GM12878 (cell line): ENCODE measurements around the gene PLEKHA7.

Source experiments
- CHD2 ChIP-seq: IDR thresholded peaks from 2 replicates; pipeline ENCODE4 v1.6.1; 2011; ENCODE audit warnings: low read depth, low read length, improper control_type of control experiment, borderline replicate concordance
- HDAC6 ChIP-seq: fragments of 200-600 bp; sonication (generic); IDR thresholded peaks from one replicate; pipeline ENCODE4 v1.8.0; 2017; ENCODE audit warnings: antibody characterized with exemption; ENCODE audit not compliant: unreplicated experiment
- POLR2AphosphoS5 ChIP-seq: IDR thresholded peaks from 2 replicates; pipeline ENCODE4 v1.6.1; 2011; ENCODE audit warnings: mild to moderate bottlenecking, low read length, inconsistent platforms
- SUZ12 ChIP-seq: fragments of 200-600 bp; sonication (generic); IDR thresholded peaks from one replicate; pipeline ENCODE4 v1.6.1; 2018; ENCODE audit warnings: antibody characterized with exemption, mild to moderate bottlenecking; ENCODE audit not compliant: unreplicated experiment
- TF ChIP-seq, protein P1 (sequence below), 3 experiments: IDR thresholded peaks in 2 of 3; conservative IDR thresholded peaks in 1 of 3; 2 replicates each; pipeline ENCODE4 v1.5.1; 2011; ENCODE audit warnings: low read depth in 3 of 3, low read length in 3 of 3, mild to moderate bottlenecking in 3 of 3, control low read depth in 2 of 3, moderate library complexity in 2 of 3, inconsistent platforms in 1 of 3, mixed read lengths in 1 of 3; ENCODE audit not compliant: control insufficient read depth in 2 of 3, insufficient read depth in 1 of 3; ENCODE audit errors: extremely low read depth in 1 of 3
- TF ChIP-seq, protein P2 (sequence below): IDR thresholded peaks from 2 replicates; pipeline ENCODE4 v1.6.1; 2012; ENCODE audit warnings: mild to moderate bottlenecking, low read depth, low read length
- TF ChIP-seq, protein P3 (sequence below): fragments of 150-350 bp; IDR thresholded peaks from 2 replicates; pipeline ENCODE4 v1.6.1; 2016; ENCODE audit warnings: low read depth, low read length
- TF ChIP-seq, protein P4 (sequence below): IDR thresholded peaks from 2 replicates; pipeline ENCODE4 v1.6.1; 2012; ENCODE audit warnings: low read depth, low read length, improper control_type of control experiment

DNA sequence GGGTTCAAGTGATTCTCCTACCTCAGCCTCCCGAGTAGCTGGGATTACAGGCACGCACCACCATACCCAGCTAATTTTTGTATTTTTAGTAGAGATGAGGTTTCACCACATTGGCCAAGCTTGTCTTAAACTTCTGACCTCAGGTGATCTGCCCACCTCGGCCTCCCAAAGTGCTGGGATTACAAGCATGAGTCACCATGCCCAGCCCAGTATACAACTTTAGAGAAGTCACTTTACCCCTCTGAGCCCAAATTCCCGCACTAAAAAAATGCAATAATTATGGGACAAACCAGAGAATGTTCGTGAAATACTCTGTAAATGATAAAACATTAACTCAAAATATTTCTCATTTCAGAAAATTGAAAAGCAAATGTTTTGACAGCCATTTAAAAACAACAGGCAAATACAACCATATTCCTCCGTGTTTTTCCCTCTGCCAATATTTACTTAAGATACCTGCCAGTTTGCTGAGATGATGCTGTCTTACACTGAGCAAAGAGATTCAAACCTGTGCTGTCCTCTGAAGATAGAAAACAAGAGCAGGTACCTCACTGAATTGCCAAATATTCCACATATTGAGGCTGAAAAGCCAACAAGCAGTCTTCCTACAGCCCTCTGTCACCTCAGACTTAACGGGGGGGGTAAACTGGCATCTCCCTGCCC is 9.6 kb downstream of the PLEKHA7 start:
- TF ChIP-seq, protein P1, sequence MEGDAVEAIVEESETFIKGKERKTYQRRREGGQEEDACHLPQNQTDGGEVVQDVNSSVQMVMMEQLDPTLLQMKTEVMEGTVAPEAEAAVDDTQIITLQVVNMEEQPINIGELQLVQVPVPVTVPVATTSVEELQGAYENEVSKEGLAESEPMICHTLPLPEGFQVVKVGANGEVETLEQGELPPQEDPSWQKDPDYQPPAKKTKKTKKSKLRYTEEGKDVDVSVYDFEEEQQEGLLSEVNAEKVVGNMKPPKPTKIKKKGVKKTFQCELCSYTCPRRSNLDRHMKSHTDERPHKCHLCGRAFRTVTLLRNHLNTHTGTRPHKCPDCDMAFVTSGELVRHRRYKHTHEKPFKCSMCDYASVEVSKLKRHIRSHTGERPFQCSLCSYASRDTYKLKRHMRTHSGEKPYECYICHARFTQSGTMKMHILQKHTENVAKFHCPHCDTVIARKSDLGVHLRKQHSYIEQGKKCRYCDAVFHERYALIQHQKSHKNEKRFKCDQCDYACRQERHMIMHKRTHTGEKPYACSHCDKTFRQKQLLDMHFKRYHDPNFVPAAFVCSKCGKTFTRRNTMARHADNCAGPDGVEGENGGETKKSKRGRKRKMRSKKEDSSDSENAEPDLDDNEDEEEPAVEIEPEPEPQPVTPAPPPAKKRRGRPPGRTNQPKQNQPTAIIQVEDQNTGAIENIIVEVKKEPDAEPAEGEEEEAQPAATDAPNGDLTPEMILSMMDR (IDR thresholded peaks at IDR 0.05 in 2 of 3, conservative IDR thresholded peaks at IDR 0.05 in 1 of 3; ENCODE audit: control insufficient read depth in 2 of 3, extremely low read depth in 1 of 3, insufficient read depth in 1 of 3, low read depth in 3 of 3, low read length in 3 of 3) = no peak
- TF ChIP-seq HDAC6 = no peak
- TF ChIP-seq, protein P2, sequence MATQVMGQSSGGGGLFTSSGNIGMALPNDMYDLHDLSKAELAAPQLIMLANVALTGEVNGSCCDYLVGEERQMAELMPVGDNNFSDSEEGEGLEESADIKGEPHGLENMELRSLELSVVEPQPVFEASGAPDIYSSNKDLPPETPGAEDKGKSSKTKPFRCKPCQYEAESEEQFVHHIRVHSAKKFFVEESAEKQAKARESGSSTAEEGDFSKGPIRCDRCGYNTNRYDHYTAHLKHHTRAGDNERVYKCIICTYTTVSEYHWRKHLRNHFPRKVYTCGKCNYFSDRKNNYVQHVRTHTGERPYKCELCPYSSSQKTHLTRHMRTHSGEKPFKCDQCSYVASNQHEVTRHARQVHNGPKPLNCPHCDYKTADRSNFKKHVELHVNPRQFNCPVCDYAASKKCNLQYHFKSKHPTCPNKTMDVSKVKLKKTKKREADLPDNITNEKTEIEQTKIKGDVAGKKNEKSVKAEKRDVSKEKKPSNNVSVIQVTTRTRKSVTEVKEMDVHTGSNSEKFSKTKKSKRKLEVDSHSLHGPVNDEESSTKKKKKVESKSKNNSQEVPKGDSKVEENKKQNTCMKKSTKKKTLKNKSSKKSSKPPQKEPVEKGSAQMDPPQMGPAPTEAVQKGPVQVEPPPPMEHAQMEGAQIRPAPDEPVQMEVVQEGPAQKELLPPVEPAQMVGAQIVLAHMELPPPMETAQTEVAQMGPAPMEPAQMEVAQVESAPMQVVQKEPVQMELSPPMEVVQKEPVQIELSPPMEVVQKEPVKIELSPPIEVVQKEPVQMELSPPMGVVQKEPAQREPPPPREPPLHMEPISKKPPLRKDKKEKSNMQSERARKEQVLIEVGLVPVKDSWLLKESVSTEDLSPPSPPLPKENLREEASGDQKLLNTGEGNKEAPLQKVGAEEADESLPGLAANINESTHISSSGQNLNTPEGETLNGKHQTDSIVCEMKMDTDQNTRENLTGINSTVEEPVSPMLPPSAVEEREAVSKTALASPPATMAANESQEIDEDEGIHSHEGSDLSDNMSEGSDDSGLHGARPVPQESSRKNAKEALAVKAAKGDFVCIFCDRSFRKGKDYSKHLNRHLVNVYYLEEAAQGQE = no peak
- TF ChIP-seq, protein P3, sequence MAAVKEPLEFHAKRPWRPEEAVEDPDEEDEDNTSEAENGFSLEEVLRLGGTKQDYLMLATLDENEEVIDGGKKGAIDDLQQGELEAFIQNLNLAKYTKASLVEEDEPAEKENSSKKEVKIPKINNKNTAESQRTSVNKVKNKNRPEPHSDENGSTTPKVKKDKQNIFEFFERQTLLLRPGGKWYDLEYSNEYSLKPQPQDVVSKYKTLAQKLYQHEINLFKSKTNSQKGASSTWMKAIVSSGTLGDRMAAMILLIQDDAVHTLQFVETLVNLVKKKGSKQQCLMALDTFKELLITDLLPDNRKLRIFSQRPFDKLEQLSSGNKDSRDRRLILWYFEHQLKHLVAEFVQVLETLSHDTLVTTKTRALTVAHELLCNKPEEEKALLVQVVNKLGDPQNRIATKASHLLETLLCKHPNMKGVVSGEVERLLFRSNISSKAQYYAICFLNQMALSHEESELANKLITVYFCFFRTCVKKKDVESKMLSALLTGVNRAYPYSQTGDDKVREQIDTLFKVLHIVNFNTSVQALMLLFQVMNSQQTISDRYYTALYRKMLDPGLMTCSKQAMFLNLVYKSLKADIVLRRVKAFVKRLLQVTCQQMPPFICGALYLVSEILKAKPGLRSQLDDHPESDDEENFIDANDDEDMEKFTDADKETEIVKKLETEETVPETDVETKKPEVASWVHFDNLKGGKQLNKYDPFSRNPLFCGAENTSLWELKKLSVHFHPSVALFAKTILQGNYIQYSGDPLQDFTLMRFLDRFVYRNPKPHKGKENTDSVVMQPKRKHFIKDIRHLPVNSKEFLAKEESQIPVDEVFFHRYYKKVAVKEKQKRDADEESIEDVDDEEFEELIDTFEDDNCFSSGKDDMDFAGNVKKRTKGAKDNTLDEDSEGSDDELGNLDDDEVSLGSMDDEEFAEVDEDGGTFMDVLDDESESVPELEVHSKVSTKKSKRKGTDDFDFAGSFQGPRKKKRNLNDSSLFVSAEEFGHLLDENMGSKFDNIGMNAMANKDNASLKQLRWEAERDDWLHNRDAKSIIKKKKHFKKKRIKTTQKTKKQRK = no peak
- no peak for TF ChIP-seq POLR2AphosphoS5
- TF ChIP-seq, protein P4, sequence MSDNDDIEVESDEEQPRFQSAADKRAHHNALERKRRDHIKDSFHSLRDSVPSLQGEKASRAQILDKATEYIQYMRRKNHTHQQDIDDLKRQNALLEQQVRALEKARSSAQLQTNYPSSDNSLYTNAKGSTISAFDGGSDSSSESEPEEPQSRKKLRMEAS = no peak
- TF ChIP-seq CHD2 = no peak
- TF ChIP-seq SUZ12 = no peak
